ENCODE results near the gene WIPI1.
"Not testable (repeated sequence)": the region's sequence is repeated elsewhere in the genome, so short reads cannot be mapped to it uniquely, and the experiment has no call there.

Gene WIPI1

DNA sequence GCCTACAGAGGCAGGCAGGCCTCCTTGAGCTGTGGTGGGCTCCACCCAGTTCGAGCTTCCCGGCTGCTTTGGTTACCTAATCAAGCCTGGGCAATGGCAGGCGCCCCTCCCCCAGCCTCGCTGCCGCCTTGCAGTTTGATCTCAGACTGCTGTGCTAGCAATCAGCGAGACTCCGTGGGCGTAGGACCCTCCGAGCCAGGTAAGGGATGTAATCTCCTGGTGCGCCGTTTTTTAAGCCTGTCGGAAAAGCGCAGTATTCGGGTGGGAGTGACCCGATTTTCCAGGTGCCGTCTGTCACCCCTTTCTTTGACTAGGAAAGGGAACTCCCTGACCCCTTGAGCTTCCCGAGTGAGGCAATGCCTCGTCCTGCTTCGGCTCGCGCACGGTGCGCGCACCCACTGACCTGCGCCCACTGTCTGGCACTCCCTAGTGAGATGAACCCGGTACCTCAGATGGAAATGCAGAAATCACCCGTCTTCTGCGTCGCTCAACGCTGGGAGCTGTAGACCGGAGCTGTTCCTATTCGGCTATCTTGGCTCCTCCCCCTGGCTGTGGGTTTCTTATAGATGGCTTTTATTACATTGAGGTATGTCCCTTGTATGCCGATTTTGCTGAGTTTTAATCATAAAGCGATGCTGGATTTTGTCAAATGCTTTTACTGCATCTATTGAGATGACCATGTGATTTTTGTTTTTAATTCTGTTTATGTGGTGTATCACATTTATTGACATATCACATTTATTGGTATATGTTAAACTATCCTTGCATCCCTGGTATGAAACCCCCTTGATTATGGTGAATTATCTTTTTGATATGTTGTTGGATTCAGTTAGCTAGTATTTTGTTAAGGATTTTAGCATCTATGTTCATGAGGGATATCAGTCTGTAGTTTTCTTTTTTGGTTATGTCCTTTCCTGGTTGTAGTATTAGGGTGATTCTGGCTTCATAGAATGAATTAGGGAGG, 43.4 kb downstream of the WIPI1 start:
- DNase-seq (ENCODE audit: low read depth in 2 of 2): not testable (repeated sequence)

DNA sequence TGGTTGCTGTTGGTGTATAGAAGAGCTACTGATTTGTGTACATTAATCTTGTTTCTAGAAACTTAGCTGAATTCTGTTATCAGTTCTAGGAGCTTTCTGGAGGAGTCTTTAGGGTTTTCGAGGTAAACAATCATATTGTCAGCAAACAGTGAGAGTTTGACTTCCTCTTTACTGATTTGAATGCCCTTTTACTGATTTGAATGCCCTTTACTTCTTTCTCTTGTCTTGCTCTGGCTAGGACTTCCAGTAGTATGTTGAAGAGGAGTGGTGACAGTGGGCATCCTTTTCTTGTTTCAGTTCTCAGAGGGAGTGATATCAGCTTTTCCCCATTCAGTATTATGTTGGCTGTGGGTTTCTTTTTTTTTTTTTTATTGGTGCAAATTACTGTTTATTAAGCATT, 49.6 kb downstream of the WIPI1 start:
- not testable (repeated sequence) for DNase-seq (ENCODE audit: low read depth in 2 of 2)

DNA sequence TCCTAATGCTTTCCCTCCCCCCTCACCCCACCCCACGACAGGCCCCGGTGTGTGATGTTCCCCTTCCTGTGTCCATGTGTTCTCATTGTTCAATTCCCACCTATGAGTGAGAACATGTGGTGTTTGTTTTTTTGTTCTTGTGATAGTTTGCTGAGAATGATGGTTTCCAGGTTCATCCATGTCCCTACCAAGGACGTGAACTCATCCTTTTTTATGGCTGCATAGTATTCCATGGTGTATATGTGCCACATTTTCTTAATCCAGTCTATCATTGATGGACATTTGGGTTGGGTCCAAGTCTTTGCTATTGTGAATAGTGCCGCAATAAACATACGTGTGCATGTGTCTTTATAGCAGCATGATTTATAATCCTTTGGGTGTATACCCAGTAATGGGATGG, 53.5 kb downstream of the WIPI1 start:
- DNase-seq (ENCODE audit: low read depth in 2 of 2): not testable (repeated sequence)

DNA sequence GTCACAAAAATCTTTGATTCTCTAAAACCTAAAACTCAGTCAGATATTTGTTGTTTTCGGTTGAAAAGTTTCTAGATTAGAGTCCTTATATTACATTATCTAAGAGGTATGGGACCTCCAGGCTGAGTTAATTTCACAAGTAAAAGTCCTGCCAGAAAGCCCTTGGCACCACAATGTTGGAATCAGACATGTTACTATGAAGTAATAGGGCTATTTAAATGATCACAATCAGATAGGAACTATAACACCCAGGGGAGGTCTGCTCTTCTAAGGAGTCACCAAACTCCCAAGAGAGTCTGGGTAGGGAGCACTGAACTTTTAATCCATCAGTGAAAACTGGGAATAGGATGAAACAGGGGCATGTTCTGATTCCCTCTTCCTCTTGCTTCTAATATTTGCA, 54.2 kb downstream of the WIPI1 start:
- no peak for DNase-seq (ENCODE audit: low read depth in 2 of 2)

DNA sequence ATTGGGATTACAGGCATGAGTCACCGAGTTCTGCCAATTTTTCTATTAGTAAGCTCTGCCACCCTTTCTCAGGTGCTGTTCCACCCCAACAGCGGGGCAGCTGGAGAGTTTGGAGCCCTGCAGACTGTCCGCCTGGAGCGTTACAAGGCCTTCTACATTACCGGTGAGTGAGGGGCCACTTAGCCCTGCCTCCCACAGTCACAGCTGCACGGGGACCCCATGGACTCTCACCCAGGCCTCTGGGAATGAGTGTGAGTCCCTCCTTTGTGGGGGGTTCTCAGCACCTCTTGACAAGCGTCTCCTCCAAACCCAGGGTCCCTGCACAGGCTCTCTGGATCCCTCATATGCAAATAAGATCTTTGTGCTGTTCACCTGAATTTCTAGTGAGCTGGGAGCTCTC, 56.0 kb downstream of the WIPI1 start:
- no peak for DNase-seq (ENCODE audit: low read depth in 2 of 2)

DNA sequence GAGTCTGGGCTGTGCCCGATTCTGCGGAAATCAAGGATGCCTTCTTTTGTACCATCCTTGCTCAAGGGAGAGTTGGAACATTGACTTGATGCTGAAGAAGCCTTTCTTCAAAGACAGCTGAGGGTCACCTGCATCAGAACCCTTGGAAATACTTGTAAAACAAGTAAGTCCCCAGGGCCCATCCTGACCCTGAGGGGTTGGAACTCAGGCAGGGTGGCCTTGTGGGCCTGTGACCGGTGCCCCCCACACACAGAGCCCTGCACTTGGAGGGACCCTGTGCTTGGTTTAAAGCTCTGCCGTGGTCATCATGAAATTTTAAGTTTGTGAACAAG, 56.9 kb downstream of the WIPI1 start:
- no peak for DNase-seq (ENCODE audit: low read depth in 2 of 2)

DNA sequence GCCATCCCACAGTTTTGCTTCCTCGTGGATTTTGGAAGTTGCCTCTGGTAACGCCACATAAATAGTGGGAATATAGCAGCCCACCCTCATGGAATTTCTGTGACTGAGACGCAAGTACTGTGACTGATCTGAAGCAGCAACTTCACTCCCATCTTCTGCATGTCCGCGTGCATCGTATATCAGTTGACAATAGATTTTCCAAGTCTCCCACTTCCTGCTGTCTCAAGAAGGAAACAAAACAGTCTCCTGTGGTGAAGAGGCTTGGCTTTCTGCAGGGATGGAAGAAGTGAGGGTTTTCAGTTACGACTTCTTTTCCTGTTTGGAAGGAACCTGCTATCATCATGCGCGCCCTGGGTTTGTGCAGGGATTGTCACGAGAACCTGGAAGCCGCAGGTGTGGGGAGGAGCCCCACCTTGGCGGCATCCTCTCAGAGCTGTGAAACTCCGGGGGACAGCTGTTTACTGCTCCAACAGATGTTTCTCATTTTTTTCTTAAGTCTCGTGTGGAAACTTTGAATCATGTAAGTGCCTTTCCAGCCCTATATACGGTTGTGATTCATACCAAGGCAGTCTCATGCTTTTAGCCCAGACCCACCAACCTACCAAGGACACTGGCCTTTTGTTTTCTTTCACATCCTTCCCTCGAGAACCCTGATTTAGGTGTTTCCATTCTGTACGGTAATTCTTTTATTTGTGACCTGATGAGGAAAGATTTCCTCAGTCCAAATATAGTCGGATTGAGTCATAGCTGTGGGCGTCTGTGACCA, 57.5 kb downstream of the WIPI1 start:
- no peak for DNase-seq (ENCODE audit: low read depth in 2 of 2)

DNA sequence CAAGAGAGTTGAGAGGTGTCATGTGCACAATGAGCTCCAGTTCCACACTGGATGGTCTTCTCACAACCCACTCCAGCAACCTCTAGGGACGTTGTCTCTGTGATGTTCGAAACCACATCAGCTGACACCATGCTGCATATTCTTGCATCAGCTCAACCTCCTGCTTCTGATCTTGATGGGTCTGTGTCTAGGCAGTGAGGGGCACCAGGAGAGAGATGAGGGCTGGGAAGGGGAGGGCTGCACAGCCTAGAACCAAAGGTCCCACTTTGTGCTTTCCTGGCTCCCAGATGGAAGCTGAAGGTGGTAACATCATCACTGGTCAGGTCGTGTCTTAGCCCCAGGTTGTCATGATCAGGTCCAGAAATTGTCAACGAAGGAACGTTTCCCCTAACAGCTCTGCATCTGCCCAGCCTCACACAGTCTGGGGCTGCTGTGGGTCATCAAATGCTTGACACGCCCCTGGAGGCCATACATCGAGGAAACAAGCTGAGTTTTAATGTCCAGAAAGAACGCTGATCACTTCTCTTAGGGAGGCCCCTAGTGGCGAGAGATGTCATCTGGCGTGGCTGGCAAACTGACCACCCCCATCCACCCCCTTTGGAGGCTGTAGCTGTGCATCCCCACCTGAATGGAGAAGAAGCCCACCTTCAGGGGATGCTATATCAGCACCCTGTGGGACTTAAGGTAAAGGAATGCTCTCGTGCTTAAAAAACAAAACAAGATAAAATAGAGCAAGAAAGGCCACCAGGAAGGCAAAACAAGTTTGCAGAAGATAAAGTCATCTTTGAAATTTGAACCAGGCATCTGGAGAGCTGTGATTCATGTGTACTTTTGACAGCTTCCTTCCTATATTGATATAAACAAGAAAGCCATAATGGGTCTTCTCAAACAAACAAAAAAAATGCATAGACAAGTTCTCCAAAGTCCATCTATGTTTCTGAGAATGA, 58.3 kb downstream of the WIPI1 start:
- peak; percentile 44 to 45 for DNase-seq (ENCODE audit: low read depth in 2 of 2)

DNA sequence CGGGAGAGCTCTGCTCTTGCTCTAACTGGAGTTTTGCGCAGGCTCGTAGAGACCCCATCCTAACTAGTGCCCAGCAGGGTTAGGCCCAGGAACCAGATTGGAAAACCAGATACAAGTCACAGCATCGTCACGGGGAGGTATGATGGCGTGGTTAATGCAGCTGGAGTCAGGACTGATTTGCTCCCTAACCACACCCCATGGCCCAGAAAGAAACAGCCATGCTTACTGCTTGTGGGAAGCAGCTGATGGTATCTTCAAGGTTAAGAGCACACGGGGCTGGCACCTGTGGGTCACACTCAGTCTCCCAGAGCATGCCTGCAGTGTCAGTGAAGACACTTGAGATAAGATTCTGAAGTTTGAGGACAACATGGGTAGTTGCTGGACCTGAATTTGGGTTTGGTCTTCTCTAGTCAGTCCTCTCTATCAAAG, 60.2 kb downstream of the WIPI1 start:
- DNase-seq (ENCODE audit: low read depth in 2 of 2): no peak

DNA sequence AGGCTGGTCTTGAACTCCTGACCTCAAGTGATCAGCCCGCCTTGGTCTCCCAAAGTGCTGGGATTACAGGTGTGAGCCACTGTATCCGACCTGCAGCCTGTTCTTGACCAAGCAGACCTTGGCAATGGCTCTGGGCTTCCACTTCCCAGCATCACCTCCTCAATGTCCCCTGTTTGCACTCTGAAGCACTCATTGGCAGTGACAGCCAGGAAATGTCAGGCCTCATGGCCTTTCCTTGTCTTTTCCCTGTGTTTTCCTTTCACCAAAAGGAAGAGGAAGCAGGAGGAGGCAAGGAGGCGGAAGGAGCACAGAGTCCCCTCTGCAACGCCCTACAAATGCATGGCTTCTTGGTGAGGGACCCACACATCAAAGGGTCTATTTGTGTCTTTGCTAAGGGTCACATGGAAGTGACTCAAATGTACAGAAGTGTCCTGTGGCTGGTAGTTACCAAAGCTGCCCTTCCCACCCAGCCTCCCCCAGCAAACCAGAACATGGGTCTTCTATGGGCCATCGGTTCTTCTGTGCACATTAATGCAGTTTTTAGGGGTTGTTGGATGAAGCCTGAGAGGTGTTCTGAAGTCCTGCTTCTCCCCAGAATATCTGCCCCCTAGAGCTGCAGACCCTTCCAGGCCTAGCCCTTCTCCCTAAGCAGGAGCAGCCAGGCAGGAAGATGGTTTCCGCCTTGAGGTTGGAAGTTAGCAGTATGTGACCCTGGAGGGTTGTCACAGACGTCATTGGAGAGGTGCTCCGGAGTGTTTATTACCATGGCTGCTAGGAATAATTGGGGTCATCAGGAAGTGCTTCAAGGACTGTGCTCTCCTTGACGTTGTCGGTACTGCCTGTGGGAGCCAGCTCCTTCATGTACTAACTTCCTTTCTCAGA, 60.8 kb downstream of the WIPI1 start:
- DNase-seq (ENCODE audit: low read depth in 2 of 2): no peak

DNA sequence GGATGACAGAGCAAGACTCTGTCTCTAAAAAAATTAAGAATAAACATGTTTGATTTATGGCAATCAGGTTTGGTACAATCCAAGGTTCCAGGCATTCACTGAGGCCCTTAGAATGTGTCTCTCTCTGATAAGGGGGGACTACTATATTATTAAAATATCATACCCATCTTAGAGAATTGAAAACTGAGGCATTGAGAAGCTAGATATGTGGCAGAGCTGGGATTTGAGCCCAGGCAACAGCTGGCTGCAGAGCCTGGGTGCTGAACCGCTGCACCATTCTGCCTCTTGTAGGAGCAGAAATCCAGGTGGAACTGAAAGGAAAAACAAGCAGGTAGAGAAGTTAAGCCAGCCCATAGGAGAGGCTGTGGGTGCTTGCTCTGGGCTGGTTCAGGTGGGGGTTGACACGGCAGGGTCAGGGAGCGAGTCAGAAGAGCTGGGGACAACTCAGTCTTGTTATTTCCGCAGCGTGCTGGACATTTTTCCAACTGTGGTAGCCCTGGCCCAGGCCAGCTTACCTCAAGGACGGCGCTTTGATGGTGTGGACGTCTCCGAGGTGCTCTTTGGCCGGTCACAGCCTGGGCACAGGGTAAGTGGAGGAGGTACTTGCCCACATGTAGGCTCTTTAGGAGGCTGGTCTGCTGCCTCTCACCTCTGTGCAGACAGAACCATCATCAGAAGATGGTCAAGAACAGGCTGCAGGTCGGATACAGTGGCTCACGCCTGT, 62.5 kb downstream of the WIPI1 start:
- no peak for DNase-seq (ENCODE audit: low read depth in 2 of 2)

DNA sequence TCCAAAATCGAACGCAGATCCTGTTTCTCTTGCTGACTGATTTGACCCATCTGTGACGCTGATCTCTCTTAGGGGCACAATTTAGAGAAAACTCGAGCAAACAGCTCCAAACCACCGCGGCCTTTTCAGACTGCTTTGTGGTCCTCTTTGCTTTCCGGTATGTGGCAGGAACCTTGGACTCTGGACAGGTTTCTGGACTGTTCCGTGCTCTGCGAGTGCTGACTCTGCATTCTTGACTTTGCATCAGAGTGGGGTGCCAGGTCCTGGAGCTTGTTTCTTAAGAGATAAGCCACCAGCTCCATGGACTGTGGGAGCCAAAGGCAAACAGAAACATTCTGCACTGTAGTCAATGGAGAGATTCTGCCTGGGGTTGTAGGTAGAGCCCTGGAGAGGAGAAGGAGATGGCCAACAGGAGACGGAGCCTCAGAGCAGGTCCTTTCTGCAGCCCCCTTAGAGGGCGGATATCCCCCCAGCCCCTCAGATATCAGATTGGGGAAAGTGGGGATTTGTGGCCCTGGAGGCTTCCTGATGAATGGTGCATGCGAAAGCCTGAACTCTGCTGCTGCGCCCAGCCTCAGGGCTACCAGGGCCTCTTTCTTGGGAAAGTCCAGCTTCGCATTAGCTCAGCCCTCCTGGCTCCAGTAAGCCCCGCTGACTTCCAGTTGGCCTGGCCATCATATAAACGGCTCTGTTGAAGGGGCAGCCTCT, 65.6 kb downstream of the WIPI1 start:
- no peak for DNase-seq (ENCODE audit: low read depth in 2 of 2)

DNA sequence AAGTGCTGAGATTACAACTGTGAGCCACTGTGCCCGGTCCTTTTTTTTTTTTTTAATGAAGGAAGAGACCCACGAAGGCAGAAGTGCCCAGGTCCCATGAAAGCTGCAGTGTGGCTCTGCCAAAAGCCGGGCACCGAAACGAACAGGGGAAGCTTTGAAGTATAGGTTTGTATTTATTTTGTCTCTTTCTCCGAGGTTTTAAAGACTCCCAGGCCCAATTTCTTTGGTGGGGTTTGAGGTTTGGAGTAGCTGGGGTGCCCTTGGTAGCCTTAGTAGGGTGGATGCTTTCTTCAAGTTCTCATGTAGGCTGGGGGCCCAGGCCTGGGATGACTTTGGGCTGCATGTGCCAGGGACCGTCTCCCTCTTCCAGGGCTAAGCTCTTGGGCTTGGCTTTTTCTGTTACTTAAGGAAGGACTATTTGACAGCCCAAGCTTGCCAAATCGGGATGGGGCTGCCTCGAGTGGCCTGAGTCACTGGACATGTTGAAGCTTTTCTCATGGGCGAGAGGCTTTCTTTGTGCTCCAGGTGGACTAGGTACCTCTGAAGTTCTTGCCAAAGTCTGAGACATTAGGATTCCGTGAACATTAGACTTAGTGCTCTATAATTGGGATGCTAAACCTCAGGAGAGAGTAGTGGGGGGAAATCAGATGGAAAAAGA, 66.3 kb downstream of the WIPI1 start:
- no peak for DNase-seq (ENCODE audit: low read depth in 2 of 2)

DNA sequence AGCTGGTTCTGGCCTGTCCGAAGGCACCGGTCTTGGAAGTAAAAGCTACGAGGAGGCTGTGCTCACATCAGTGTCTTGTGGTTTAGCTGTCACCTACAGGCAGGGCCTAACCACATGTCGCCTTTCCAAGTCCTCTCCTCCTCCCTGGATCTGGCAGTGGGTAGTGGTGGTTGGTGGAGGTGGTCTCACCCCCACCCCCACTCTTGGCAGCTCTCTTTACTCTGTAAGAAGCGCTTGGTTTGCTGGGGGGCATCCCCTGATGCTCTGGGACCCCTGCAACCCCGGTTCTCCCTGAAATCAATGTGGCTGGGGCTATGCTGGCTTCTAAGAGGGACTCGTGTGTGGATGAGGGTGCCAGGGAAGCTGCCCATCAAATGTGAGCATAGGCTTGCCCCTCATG, 68.3 kb downstream of the WIPI1 start:
- no peak for DNase-seq (ENCODE audit: low read depth in 2 of 2)

DNA sequence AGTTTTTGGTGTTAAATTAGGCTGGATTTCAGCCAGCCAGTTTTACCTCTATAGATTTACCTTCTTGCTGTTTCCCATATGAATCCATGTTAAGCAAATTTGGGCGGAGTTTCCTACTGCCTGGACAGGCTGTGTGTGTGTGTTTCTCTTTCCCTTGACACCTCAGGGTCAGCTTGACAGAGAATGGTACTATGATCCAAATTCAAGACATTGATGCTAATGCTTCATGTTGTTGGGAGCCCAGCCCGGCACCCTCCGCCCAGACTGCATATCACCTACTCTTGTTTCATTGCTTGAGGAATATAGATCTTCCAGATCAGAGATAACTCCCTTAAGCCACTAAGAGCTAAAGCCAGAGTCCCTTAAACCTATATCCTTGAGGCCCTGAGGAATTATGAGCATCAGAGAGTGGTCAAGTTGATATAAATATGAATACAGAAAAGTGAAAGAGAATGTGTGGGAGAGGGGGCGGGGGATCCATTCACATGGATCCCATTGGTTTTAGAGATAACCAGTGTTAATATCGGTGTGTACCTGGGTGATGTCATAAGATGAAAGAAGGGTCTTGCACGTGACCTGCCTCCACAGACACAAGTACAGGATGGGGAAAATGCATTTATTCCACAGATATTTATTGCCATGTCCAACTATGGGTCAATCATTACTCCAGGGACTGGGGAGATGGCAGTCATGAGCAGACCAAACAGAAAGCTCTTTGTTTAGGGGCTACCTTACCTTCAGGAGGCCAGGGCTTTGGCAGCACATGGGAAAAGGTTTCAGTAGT, 69.7 kb downstream of the WIPI1 start:
- no peak for DNase-seq (ENCODE audit: low read depth in 2 of 2)

DNA sequence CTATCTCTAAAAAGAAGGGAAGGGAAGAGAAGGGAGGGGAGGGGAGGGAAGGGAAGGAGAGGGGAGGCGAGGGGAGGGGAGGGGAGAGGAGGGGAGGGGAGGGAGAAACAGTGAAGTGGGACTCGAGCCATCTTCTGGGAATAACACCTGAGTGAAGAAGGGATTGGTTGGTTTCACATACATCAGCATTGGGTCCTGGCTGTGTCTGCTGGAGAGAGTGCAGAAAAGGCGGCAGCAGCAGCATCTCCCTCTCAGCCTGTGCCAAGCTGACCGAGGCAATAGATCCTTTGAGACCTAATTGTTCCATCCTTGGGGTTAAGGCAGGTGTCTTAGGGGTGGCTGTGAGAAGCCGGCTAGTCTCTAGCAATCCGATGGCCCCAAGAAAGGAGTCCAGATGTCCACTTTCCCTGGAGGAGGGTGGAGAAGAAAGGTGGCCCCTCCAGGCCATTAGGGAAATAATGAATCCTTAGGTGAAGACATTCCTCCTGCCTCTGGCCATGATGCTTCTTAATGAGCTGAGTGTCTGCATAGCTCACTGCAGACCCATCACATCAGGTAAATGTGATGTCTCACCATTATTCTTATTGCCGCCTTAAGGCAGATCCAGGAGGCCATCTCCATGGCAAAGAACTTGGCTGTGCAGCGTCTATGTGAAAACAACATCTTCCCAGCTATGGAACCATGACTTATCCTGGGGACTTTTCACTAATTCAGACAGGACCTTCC, 71.6 kb downstream of the WIPI1 start:
- DNase-seq (ENCODE audit: low read depth in 2 of 2): no peak

DNA sequence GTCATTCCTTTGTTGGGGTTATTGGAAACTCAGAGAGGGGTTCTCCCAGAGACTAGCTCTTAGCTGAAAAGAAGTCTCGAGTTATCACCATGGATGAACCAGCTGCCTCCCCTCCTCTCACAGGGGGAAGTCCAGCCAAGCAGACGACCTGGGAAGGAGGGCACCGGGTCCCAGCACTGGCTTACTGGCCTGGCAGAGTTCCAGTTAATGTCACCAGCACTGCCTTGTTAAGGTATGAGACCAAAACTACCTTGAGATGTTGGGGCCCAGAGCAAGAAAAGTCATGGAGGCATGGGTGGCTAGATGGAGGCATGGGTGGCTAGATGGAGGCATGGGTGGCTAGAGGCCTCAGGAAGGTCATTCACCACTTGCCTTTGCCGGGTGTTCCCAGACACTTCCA, 72.4 kb downstream of the WIPI1 start:
- no peak for DNase-seq (ENCODE audit: low read depth in 2 of 2)

DNA sequence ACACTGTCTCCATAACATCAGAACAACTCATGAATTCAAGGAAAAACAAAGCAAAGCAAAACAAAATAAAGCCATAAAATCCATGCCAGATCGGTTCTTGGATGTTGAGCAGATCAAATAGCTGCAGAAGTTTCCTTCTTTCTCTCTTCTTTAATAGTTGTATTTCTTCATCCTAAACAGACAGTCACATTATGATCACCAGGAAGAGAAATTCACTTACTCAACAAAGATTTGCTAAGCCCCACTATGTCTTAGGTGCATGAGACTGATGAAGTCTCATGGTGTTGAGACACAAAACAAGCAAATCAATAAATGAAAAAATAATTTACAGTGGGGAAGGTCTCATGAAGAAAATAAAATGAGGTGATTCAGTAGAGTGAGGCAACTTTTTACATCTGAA, 72.8 kb downstream of the WIPI1 start:
- DNase-seq (ENCODE audit: low read depth in 2 of 2): no peak

Measured in fibroblast of skin of left quadriceps (primary cell).